Glomerular endothelial cell (primary cell): ENCODE data around the gene DSG1. TPM values are rescaled to one million over a fixed set of nuclear protein-coding genes. Genes with fewer than 3 reads are reported as not detected.
"Not testable (repeated sequence)": the region's sequence is repeated elsewhere in the genome, so short reads cannot be mapped to it uniquely, and the experiment has no call there.

Experiments
- DNase-seq: peaks from one replicate; pipeline ENCODE4 v3.0.0-alpha.2; 2011; ENCODE audit warnings: low read depth, low spot score; ENCODE audit errors: extremely low read depth
- total RNA-seq: library from RNA; depleted of rRNA; stranded (reverse); fragments of >200 nt; gene quantifications from 2 replicates; pipeline ENCODE4 v1.2.3, GENCODE V29; 2015

The DSG1 gene
- total RNA-seq = 0.15 TPM in 1 of 2 replicates, not detected in the other

DNA sequence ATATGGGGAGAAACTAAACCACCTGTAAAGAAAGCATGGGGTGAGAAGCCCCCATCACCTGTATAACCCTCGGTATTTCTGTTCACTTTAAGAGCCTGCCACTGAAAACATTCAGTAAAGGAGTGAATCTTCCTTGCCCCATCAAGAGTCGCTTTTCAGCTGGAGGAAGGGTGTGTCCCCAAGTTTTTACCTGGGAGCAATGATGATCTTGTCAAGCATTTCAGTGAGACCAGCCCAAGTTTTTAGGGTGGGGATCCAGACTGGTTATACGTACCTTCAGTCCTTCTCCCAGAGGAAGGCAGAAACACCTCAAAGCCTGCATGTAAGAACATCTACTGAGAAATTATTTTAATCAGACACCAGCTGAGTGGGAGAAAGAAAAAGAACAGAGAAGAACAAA, at the start of gene DSG1:
DSG1 (plus strand) TSS at position 301 of the 400 bp plus-strand sequence. CDS start 141 bp downstream, outside the sequence.
- DNase-seq = no peak

DNA sequence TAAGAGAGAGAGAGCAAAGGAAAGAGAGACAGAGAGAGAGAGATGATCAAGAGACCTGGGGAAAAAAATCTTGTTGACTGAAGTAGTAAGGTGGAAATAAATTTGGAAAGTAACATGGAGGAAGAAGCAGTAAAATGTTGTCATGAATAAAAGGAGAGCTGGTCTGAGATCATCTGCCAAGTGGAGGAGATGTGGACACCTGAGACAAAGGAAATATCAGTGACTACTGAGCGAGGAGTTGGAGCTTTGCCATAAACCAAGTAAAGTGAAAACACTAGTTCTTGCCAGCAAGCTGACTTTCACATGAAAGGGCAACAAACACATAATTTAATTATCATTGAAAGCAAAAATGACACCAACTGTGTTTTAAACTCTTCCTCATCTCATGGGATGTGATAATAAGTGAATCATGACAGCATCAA, 49.0 kb upstream of the DSG1 start:
- no peak for DNase-seq

DNA sequence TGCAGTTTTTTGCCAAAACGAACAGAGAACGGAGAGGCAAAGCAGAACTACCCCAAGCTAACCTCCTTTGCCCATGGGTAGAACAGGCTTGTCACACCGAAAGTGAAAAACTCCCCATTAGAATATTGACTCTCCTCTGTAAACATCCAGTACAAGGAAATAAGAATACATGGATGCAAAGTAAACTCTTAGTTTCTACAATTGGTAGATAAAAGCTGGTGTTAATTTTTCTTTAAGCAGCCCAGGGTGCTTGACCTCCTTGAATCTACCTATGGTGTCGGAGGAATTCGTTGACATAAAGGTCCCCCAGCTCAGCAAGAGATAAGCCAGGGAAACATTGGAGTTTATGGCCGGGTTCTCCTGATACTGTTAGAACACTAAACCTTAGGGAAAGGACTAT, 48.4 kb upstream of the DSG1 start:
- no peak for DNase-seq

DNA sequence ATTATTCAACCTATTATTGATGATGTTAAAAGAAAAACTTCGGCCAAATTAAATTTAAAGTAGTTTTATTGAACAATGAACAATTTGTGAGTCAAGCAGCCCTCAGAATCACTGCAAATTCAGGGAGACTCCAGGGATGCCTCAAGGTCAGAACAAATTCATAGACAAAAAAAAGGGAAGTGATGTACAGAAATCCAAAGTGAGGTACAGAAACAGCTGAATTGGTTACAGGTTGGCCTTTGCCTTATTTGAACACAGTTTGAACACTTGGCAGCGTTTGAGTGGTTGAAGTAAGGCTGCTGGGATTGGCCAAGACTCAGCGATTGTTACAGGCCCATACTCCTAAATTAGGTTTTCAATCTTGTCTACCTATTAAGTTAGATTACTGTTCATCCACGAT, 47.4 kb upstream of the DSG1 start:
- no peak for DNase-seq

DNA sequence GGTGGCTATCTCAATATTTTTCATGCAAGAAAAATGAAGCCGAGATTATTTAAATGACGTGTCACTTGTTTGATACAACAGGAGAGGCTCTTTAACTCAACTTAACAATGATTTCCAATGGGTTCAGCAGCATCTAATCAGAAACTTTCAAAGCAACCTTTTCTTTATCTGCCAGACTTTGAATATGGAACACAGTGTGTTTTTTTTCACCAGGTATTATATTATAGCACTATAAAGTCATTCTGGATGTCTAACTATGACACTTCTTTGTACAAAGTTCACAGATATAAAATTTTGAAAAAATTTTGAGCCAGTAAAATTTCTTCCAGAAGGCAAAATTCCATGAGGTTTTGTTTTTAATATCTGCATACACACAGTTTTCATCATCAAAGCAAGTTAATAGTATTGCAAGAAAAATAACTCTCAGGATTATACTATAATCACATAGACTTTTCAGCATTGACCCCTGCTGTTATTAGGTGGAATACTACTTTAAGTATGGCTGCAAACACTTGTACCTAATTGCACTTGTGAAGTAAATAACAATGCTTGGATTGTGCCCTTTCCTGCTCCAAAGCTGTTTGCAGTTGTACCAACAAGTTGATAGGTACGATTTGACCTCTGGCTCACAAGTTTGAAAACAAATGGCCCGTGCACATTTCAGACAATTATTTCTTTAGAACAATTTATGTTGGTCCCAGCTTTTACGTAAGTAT, 44.0 kb upstream of the DSG1 start:
- no peak for DNase-seq

DNA sequence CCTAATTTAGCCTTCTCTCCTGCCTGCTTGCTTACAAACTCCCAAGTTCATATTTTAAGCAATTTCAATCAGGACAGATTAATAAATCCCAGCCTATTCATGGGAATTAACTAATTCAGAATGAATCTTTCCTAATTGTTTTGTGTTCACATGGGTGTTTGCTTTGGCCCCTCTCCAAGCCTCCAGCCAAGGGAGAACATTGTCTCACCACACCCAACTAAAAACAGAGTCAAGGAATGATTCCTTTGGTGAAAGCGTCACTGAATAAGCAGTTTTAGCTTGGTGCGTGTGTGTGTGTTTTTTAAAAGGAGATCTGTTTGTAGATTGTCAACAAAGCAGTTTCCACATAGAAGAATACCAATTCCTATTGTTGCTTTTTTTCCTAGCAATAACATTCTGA, 43.0 kb upstream of the DSG1 start:
- DNase-seq = no peak

DNA sequence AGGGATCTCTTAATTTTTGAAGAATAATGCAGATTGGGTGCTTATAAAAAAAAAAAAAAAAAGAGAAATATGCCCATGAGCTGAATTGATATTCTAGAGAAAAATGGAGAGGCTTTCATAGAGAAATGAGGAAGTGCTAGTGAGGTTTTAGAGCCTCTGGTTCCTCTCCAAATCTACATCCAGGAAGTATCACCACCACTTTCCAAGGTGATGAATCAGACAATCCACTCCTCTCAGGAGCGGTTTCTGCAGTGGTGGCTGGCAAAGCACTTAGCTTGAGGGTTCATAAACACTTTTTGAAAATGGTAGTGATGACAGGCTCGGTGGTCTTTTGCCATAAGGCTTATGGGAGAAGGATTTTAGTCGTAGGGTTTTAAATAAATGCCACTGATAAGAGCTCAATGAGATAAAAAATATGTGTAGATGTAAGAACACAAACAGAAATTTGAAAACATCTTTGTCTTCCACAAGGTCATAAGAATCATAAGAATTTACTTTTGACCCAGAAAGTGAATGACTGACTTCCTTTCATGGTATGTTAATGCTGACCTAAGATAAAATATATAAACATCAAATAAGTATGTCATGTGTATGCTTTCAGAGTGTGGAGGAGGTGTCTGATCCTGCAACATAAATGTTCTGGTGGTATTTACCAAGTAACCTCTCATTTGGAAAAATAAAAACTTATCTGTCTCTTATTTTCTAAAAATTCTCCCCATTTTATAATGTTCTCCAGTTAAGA, 42.1 kb upstream of the DSG1 start:
- no peak for DNase-seq

DNA sequence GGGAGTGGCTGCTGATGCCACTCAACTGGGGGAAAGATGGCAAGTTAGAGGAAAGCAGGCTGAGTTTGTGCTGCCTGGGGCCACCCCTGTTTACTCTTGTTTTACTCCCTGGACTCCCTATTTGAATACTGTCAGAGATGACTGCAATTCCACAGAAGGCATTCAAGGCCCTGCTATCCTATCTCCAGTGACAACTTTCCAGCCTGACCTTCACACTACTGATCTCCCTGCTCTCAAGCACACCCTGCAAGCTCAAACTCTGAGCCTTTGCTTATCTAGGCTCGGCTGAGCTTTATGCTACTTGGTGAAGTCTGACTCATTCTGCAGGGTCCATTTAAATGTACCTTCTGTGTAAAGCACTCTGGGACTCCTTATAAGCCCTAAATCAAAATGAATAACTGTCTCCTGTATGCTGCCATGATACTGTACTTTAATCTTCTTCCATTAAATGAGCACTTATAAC, 39.3 kb upstream of the DSG1 start:
- no peak for DNase-seq

DNA sequence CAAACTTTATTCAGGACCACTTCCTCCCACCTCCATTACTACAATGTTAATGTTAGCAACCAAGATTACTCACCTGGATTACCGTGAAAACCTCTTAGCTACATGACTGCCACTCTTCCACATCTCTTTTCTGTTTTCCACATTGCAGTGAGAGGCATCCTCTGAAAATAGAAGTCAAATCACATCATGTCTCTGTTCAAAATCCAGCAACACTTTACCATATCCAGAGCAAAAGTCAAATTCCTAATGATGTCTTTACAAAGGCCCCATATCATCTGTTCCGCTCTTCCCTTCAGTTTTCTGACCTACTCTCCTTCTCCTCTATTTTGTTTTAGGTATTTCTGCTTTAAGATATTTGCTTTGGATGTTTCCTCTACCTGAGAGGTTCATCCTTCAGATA, 37.5 kb upstream of the DSG1 start:
- DNase-seq = no peak

DNA sequence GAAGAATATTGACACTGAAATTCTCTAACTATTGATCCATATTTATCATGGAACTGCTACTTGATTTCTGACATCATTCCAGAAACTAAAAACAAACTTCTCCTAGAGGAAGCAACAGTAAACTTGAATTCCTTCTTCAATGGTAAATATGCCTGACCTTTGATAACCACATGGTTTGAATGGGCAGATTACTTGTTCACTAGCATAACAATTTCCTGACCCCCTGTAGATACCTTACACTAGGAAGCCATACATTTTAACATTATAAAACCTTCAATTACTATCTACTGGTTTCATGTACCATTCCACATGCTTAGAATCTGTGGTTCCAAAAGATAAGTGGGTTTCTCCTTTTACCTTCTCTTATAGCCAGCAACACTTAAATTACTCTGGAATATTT, 36.5 kb upstream of the DSG1 start:
- no peak for DNase-seq

DNA sequence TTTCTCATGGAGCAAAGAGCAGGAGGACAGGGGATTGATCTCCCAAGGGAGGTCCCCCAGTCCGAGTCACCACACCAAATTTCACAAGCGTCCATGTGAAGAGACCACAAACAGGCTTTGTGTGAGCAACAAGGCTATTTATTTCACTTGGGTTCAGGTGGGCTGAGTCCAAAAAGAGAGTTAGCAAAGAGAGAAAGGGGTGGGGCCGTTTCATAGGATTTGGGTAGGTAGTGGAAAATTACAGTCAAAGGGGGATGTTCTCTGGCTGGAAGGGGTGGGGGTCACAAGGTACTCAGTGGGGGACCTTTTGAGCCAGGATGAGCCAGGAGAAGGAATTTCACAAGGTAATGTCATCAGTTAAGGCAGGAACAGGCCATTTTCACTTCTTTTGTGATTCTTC, 28.5 kb upstream of the DSG1 start:
- DNase-seq = not testable (repeated sequence)

DNA sequence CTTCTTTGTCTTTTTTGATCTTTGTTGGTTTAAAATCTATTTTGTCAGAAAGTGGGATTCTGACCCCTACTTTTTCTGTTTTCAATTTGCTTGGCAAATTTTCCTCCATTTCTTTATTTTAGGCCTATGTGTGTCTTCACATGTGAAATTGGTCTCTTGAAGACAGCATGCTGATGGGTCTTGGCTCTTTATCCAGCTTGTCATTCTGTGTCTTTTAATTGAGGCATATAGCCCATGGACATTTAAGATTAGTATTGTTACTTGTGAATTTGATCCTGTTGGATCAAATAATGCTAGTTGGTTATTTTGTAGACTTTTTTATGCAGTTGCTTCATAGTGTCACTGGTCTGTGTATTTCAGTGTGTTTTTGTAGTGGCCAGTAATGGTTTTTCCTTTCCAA, 26.3 kb upstream of the DSG1 start:
- no peak for DNase-seq

DNA sequence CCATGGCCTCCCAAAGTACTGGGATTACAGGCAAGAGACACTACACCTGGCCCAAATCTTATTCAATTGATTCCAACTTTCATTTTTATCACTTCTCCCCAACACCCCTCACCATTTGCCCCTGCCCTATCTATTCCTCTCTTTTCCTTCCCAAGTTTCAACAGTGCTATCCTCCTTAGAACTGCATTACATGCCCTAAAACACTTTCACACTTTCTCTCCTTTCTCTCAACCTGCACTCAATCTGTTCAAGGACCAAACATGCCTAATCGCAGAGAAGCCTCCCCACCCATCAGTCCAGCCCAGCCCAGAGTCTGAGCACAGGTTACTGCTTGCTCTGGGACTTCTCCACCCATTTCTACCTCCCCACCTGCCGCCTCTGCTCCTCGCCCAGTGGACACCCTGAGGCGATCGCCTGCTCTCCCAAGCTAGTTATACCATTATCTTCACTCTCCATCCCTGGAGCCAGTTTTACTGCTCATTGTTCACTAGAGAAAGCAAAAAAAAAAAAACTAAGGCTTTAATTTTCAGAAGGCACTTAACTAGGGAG, 23.7 kb upstream of the DSG1 start:
- no peak for DNase-seq

DNA sequence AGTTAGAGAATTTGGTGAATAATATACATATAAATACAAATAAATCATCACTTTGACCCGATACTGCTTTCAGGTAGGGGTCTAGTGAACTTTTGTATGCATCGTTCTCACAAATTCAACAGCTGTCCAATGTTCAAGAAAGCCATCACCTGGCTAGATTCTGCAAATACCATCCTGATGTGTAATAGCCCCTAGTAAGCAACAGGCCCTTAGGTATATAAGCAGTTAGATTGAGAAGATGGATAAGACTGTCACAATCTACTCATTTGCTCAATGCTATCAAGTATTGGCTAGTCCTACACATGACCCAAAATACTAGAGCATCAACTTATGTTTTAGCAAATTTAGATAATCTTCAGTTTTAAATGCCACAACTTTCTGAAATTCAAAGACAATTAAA, 20.7 kb upstream of the DSG1 start:
- no peak for DNase-seq

DNA sequence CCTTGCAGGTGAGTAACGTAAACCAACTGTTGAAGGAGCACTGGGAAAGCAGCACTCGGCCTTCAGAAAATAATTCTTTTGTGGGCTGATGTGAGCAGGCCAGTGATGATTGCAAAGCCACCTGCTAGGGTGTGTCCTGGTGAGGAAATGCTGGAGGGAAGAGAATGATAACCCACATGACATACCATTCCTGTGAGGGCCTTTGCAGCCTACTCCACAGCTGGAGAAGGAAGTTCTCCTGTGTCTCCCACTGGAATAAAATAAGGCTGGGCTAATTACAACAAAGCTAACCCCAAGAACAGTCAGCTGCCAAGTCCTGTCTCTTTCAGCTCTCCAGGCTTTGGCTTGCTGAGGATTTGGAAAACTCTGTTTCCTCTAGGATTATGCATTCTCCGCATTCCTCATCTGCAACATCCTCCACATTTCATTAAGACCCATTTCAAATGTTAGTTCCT, 16.7 kb upstream of the DSG1 start:
- no peak for DNase-seq

DNA sequence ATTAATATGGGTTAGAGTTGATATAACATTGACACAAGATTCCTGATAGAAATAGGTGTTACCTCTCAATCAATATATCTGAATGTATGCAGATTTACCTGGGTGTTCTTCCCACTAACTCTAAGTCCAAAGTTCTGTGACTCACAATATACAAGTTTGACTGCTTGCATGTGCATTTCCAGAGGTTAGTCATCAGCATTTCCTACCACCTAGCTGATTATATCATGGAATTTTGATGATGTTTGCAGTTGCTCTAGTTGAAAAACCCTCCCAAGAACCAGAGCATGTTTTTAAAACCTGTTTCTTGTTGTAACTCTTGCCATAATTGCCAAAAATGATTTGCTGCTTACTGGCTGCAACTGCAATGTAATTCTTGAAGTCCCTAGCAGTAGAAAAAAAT, 15.0 kb upstream of the DSG1 start:
- no peak for DNase-seq

DNA sequence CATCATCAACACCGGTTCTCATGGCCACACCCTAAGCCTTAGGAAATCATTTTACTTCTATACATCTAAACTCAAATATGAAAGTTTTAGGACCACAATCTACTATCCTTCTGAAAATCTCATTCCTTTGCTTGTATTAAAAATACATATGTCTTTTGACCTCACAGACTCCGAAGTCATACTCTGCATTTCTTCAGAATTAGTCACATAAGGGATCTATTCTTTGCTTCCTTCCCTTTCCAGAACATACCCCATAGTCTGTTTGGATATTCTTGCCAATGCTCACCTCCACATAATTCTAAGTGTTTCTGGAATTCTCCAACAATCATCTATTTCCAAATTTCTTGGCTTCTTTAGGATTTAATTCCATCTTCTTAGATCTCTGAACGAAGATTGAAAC, 14.2 kb upstream of the DSG1 start:
- DNase-seq = no peak

DNA sequence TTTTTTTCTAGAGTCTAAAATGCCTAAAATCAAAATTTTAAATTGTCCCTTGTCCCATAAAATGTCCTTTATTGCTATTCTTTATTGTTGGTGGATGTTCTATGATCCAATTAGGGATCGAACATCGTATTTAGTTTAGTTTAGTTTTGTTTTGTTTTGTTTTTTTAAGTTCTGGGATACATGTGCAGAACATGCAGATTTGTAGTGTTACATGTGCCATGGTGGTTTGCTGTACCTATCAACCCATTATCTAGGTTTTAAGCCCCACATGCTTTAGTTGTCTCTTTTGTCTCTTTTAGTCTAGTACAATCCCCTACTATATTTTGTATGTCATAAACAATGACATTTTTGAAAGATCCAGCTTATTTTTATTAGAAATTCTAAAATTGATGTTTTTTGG, 8.8 kb upstream of the DSG1 start:
- no peak for DNase-seq

DNA sequence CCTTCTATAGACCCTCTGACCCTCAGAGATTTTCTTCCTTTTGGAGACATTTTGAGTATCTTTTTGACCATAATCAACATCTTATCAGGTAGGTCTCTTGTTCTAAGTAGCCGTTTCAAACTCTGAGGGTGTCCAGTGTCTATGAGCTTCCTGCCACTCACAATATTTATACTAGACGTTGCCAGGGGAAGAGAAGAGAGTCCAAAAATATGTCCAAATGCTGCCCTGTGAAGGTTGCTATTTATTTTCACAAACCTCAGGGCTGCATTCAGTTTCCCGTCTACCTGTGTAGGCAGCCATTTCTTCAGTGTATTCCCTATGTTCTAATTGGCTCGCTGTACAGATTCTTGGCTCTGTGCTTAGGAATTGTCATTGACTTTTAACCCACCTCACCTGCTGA, 986 bp upstream of the DSG1 start:
- DNase-seq = no peak

DNA sequence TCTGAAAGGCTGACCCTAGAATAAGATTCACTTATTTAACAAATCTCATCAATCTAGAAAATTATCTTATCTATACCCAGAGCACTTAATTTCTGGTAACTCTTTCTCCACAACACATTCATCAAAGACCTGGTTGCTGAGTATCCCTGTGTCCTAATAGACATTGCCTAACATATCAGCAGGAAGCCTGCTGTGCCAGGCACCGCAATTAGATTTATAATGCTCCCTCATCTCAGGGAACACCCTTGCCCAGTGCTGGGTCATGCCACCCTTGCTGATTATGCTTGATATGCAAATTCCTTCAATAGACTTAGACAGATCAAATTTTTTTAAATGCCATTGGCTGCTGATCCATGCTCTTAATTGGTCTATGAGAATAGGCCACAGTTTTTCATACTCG, 3.8 kb downstream of the DSG1 start:
- DNase-seq = no peak

DNA sequence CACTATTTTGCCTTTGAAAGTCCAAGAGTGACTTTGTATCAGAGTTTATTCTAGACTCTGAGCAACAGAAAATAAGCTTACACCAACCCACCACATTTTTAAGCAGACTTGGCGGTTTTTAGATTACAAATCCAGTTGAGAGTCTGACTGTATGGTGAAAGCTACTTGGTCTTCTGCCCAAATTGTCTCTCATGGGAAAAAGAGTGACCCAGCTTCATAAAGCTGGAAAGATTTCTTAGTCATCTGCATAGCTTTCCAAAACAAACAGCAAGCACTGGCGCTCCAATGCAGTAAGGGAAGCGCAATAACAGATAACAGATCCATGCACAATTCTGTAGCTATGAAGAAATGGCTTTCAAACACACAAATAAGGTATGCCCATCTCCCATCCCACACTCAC, 7.1 kb downstream of the DSG1 start:
- no peak for DNase-seq
